ENCODE measurements around the gene C11orf91.

DNA sequence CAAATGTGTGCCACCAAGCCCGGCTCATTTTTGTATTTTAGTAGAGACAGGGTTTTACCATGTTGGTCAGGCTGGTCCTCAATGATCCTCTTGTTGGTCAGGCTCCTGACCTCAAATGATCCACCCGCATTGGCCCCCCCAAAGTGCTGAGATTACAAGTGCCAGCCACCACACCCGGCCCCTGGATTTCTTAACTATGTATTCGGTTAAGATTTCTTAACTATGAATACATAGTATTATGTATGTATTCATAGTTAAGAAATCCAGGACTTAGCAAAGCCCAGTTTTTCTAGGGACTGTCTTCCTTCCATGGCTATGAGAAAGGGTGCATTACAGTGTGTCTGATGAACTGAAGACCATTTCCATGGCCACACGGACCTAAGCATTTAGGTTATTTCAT, 1.7 kb downstream of the C11orf91 start:
- TF ChIP-seq CTCF (conservative IDR thresholded peaks at IDR 0.05 in 1 of 2, IDR thresholded peaks at IDR 0.05 in 1 of 2; ENCODE audit: extremely low read depth in 1 of 2, insufficient read depth in 1 of 2, low read depth in 1 of 2, low read length in 2 of 2) (no peak), EZH2 (IDR thresholded peaks at IDR 0.05; ENCODE audit: borderline replicate concordance, low read length) (no peak)

Data from mammary epithelial cell (primary cell).